GM21825 (cell line): Measurements from ENCODE around the gene GRK6.

Experiments
- ATAC-seq: cut with Tn5 transposase; IDR thresholded peaks from one replicate; pipeline ENCODE4 v1.9.1; 2021; ENCODE audit warnings: mild to moderate bottlenecking, moderate library complexity; ENCODE audit not compliant: unreplicated experiment

GRK6 gene

GRCh38 chr5:177425196-177425800, 1.2 kb upstream of the GRK6 start:
- ATAC-seq, result no peak

GRCh38 chr5:177425801-177426565, 493 bp upstream of the GRK6 start:
- peak; percentile 66 for ATAC-seq

GRCh38 chr5:177427211-177427822, 841 bp downstream of the GRK6 start:
- ATAC-seq, result no peak

DNA sequence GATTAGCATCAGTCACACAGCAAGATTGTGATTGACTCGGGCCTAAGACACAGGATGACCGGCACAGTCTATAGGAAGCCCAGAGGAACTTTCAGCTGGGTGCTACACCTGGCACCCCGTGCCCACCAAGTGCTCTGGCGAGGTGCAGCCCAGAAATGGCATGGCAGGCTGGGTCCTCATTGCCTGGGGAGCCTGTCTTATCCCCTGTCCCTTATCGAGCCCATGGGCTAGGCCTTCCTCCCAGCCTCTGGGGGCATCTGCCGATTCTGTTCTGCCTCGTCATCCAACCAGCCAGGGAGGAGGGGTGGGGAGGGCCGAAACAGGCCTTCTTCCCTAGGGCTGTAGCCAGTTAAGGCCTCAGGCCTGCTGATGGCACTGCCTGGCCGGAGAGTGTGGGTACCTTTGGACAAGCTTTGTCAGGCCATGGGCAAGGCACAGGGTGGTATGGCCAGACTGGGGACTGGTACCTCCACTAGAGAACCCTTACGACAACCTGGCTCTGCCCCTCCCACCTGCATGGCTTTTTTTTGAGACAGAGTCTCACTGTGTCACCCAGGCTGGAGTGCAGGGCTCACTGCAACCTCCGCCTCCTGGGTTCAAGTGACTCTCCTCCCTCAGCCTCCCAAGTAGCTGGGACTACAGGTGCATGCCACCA, 1.6 kb downstream of the GRK6 start:
- no peak for ATAC-seq

- no peak for ATAC-seq
These were observed 2.2 kb downstream of the GRK6 start for GRCh38 chr5:177428574-177429217.

DNA sequence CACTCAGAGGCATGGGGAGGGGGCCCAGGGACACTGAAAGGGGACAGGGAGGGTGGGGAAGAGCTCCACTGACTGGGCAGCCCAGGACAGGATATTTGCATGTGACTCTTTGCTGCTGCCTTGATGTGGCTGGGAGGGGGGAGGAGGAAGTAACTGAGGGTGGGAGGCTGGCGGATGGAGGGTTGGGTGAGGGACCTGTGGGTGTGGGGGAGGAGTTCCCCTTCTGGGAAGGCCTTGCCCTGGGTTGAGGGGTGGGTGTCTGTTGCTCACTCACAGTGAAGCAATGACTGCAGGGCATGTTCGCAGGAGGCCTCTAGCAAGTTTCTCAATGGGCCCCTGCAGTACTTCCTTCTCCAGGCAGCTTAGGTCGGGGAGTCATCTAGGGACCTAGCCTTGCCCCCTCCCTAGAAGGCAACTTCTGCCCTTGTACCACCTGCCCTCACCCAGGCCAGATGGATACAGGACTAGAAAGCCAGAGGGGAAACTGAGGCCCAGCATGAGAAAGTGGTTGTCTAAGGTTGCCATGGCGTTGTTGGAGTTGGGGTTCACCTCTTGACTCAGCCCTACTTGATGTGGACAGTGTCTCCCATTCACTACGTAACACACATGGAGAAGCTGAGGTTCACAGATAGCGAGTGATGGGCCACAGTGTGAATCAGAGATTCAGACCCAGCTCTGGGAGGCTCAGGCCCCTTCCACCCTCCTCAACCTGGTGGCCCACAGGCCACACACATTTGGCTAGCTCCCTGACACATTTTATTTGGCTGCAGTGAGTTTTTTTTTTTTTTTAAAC, 3.0 kb downstream of the GRK6 start:
- no peak for ATAC-seq

- ATAC-seq, result no peak
These were observed 3.9 kb downstream of the GRK6 start for GRCh38 chr5:177430140-177430951.

- ATAC-seq, result no peak
These were observed 4.5 kb downstream of the GRK6 start for GRCh38 chr5:177430972-177431316.

- ATAC-seq, result peak; percentile 39
These were observed 5.1 kb downstream of the GRK6 start for GRCh38 chr5:177431317-177432142.

GRCh38 chr5:177432143-177432838, 5.8 kb downstream of the GRK6 start:
- no peak for ATAC-seq

DNA sequence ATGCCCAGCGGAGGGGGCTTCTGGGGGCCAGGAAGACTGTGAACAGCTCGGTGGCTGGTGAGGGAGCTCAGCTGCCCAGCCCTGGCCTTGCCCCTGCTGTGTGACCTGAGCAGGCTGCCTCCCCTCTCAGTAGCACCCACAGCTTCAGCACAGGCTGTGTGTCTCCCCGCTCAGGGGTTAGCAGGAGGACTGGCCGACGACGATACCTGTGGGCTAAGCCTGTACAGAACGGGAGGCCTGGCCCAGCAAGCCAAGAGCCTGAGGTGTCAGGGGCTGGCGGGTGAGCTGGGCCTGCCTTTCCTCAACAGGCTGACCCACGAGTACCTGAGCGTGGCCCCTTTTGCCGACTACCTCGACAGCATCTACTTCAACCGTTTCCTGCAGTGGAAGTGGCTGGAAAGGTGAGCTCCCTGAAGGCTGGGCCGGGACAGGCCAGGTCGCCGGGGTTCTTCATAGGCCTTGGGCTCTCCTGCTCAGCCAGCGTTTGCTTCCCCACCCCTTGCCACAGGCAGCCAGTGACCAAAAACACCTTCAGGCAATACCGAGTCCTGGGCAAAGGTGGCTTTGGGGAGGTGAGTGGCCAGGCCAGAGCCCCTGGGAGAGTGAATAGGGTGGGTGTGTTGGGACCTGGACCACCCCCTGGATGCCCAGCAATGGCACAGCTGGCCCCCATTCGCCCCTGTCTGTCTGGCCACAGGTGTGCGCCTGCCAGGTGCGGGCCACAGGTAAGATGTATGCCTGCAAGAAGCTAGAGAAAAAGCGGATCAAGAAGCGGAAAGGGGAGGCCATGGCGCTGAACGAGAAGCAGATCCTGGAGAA, 6.6 kb downstream of the GRK6 start:
- ATAC-seq, result no peak

GRCh38 chr5:177433658-177434217, 7.3 kb downstream of the GRK6 start:
- no peak for ATAC-seq

GRCh38 chr5:177434437-177434836, 8.0 kb downstream of the GRK6 start:
- no peak for ATAC-seq

- no peak for ATAC-seq
These were observed 8.7 kb downstream of the GRK6 start for GRCh38 chr5:177434942-177435738.

GRCh38 chr5:177435847-177436536, 9.5 kb downstream of the GRK6 start:
- ATAC-seq, result no peak

- no peak for ATAC-seq
These were observed 11.1 kb downstream of the GRK6 start for GRCh38 chr5:177437623-177438022.
